HG03095 (cell line): ENCODE data around the gene OR1D2.
A peak's percentile ranks its signal among the peaks of the same experiment; 100 is the strongest.
"Not testable (repeated sequence)": the region's sequence is repeated elsewhere in the genome, so short reads cannot be mapped to it uniquely, and the experiment has no call there.

Experiments used
- ATAC-seq: cut with Tn5 transposase; IDR thresholded peaks from one replicate; pipeline ENCODE4 v1.9.1; 2021; ENCODE audit warnings: moderate library complexity; ENCODE audit not compliant: unreplicated experiment

Gene OR1D2, protein sequence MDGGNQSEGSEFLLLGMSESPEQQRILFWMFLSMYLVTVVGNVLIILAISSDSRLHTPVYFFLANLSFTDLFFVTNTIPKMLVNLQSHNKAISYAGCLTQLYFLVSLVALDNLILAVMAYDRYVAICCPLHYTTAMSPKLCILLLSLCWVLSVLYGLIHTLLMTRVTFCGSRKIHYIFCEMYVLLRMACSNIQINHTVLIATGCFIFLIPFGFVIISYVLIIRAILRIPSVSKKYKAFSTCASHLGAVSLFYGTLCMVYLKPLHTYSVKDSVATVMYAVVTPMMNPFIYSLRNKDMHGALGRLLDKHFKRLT

DNA sequence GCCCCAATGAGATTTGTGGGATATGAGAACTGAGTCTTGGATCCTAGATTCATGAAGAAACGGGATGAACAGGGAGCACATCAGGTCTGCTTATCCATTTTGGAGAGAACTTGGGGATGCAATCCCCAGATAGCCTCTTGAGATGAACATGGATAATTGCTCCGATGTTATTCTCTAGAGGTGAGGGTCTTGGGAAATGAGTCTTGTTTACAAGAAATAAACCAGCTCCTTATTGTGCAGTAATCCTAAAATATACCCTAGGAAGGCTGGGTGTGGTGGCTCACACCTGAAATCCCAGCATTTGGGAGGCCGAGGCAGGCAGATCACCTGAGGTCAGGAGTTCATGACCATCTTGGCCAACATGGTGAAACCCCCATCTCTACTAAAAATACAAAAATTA, at the start of gene OR1D2:
Gene OR1D2, minus strand, starts transcription at position 101 of the 400 bp plus-strand sequence. CDS start 11,426 bp downstream, outside the sequence.
- ATAC-seq = no peak

DNA sequence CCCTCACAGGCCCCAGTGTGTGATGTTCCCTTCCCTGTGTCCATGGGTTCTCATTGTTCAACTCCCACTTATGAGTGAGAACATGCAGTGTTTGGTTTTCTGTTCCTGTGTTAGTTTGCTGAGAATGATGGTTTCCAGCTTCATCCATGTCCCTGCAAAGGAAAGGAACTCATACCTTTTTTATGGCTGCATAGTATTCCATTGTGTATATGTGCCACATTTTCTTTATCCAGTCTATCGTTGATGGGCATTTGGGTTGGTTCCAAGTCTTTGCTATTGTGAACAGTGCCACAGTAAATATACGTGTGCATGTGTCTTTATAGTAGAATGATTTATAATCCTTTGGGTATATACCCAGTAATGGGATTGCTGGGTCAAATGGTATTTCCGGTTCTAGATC, 33.3 kb upstream of the OR1D2 start:
- ATAC-seq = not testable (repeated sequence)

DNA sequence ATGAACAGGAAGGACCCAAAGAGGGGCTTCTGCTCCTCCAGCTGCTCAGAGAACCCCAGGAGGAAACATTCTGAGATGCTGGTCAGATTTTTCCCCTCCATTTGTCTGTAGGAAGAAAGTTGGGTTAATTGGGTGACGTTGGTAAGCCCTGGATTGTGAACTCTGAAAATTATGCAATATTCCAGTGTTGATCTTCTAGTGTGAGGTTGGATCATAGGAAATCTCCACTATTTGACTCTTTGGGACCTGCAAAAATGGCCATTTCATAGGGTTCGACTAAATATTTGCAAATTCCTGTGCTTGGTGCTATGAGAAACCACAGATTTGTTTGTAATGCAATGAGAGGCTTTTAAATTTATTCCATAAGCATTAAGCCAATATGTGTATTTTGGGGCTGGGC, 23.2 kb upstream of the OR1D2 start, which contains the start of gene OR1G1:
Gene OR1G1, minus strand, starts transcription at position 101 of the 400 bp plus-strand sequence. Its CDS starts 0 bp downstream, at position 101.
- no peak for ATAC-seq

DNA sequence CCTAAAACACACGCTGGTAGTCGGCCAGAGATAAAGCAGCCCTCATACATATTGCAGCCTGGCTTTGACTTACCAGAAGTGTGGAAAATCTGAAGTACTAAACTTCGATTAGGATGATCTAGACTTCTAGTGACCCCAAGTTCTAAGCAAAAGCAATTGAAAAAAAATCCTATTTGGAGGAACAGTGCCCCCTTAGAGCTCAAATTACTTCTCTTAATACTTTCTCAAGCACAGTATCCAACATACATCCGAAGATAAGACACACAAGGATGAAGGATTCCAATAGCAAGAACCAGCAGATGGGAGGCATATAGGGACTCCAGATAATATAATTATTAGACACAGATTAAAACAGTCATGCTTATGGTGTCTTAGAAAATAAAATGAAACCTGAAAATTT, 30.4 kb downstream of the OR1D2 start:
- not testable (repeated sequence) for ATAC-seq

DNA sequence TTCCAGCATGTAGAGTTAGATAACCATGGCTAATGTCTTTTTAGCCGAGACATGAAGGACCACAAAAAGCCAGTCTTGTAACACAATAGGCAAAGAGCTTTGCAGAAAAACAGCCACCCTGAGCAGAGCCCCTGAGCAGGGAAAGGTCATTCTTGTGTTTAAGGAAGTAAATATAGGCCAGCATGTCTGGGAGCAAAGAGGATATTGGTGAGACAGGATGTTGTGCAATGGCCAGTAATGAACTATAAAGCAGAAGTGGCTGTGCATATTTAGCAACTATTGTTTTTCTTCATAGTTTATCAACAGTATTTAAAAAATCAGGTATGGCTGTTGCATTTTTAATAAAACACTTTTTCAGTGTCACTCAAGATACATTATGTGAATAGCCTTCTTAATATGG, 39.0 kb downstream of the OR1D2 start:
- ATAC-seq = not testable (repeated sequence)

DNA sequence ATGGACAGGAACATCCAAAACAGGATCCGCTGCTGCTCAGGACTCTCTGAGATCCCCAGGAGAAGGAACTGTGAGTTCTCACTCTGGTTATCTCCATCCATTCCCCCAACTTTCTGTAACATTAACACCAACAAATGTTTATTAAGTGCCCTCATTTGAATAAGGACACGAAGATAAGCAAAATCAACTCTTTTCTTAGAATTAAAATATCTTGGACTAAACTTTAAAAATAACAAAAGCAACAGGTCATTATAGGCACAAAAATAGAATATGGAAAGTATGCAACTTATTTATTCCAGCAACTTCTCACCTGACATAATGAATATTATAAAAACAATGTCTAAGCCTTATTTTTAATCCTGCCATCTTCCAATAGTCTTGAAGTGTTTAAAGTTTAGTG, 40.7 kb downstream of the OR1D2 start, which contains the start of gene OR1D5:
Gene OR1D5, minus strand, starts transcription at position 101 of the 400 bp plus-strand sequence. Its CDS starts 0 bp downstream, at position 101.
- not testable (repeated sequence) for ATAC-seq

DNA sequence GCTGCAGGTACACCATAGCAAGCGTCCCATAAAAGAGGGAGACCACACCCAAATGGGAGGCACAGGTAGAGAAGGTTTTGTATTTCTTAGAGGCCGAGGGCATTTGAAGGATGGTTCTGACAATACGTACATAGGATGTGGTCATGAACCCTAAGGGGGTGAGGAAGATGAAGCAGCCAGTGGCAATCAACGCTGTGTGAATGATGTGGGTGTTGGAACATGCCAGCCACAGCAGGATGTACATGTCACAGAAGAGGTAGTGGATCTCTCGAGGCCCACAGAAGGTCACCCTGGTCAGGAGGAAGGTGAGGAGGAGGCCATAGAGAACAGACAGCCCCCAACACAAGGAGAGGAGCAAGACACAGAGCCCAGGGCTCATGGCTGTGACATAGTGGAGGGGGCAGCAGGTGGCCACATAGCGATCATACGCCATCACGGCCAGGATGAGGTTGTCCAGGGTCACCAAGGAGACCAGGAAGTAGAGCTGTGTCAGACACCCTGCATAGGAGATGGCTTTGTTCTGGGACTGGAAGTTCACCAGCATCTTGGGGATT, 41.3 kb downstream of the OR1D2 start:
- ATAC-seq = not testable (repeated sequence)

DNA sequence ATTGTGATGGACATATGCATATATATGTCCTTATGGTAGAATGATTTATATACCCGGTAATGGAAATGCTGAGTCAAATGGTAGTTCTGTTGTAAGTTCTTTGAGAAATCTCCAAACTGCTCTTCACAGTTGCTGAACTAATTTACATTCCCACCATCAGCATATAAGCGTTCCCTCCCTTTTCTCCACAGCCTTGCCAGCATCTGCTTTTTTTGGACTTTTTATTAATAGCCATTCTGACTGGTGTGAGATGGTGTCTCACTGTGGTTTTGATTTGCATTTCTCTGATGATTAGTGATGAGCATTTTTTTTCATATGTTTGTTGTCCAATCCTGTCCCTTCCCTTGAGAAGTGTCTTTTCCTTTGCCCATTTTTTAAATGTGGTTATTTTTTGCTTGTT, 49.4 kb downstream of the OR1D2 start:
- ATAC-seq = not testable (repeated sequence)

DNA sequence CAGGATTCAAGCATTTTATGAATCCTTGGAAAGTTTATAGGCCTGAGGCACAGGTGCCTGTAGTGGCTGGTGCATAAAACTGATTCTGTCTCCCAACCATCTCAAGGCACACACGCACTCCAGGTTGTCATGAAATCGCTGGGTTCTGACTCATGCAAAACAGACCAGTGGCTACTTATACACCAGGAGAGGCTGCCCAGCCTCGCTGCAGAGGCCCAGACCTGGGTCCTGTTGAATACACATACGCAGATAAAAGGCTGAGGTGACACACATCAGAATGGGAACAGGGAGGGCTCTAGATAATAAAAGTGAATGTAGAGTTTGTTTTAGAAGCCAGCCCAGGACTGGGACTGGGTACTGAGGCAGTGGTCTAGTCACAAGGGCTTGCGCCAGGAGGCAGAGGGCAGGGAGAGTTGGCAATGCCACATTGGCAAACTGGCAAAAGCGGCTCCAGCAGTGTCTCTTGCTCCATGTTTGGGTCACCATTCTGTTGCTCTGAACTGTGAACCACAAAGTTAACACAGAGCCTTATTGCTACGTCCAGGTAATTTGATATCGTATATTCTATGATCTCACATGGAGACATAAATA, 54.4 kb downstream of the OR1D2 start:
- ATAC-seq = no peak

DNA sequence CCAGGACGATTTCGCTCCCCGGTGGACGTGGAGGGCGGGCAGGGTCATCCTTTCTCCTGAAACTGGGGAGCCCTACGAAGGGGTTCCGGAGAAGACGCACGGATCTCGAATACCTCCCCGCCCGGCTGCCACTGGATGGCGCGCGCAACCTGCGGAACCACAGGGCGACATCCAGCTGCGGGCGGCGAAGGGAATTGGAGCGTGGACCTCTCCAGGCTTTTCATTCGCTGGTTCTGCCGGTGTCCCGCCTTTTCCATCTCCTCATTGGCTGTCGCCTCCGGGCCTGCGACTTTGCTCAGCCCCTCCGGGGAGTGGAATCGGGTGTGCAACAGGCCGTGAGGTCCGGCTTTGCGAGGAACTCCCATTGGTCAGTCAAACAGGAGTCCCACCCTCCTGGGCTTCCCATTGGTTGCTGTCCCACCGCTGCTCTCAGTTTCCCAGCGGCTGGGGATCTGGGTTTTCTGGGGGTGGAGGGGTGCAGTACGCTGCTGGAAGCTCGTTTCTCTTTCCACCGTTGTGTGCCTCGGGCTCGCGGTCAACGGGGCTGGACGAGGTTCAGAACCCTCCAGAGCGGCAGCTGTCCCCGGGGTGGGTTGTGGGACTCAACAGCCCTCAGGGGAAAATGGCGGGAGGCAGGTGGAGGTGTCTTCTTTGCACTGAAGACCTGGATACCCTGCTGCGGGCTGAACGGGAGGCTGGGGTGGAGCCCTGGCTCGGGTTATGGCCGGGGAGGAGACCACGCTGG, 55.3 kb downstream of the OR1D2 start:
- peak; percentile 75 for ATAC-seq

DNA sequence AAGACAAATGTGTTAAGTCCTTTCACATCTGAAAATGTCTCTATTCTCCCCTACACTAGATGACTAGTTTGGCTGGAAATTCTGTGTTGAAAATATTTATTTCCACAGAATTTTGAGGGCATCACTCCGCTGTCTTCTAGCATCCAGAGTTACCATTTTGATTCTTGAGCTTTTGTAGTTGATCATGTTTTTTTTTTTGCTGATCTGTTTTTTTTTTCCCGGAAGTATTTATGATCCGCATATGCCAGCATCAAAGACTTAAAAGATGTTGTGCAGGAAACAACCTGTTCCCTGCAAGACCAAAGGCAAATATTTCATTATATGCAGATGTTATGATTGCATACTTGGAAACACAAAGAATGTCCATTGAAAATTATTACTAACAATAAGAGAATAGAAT, 57.5 kb downstream of the OR1D2 start:
- no peak for ATAC-seq

DNA sequence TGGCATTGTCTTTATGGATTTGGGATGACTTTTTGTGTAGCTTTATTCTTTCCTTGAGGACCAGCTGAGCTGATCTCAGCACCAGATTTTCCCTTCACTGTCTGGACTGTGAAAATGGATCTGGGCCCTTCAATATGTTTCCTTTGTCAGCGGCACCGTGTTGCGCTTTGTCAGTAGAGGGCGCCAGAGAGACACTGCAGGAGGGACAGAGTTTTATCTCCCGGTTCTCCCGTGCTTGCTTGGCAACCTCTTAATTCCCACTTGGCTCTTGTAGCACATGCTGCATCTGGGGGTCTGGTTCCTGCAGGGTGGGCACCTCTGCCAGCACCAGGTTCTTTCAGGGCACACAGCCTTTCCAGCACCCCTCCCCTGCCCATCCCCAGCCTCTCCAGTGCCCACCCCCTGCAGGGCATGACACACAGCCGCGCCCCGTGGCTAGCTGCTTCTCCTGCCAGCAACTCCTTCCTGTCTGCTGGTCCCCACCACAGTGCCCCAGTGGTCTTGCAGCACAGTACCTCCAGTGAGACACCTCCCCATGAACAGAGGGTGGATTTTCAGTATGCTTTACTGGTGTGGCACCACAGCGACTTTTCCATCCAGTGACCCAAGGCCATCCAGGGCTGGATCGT, 60.4 kb downstream of the OR1D2 start:
- no peak for ATAC-seq

DNA sequence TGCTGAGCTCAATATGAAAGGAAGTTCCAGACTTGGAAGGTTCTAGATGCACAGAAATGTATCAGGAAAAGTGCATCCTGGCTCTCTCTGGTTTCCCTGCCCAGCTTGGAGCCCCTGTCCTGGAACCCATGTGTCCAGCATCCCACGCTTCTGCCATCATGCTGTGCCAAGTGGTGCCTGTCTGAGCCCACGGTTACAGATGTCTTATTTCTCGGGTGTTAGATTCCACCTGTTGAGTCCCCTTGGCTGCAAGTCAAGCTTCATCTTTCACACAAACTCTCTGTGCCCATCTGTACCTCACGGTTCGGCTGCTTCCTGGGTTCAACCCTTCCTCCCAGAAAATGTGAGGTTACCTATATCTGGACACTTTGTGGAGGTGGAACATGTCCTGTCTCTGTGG, 63.3 kb downstream of the OR1D2 start:
- ATAC-seq = no peak

DNA sequence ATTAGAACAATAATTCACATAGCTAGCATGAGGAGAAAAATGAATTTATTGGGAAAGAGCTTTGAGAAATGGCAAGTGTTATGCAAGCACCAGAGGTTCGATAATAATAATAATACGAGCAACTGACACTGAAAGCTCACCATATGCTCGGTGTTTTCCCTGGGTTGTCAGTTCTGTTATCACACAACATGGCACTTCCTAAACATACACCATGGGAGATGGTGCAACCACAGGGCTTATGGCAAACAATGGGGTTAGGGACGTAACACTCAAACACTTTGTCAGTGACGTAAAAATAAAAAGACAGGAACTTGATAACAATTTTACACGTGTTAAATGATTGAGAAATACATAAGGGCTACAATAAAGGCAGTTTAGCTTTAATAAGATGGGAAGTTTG, 64.5 kb downstream of the OR1D2 start:
- no peak for ATAC-seq

DNA sequence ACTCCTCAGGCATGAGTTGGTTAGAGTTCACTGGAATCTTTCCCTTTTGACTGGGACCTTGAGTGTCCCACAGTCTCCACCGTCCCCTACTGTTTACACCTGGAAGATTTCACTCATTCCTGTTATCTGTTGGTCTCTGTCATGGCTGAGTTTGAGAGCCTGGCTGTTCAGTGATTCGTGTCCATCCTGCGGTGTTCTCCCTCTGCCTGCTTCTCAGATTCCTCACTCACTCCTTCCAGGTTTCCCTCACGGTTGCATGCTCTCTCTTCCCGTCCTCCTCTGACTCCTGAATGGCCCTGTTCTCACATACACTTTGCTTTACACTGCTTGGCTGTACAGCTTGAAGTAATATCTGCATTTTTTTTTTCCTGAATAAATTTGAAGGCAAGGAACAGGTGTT, 65.3 kb downstream of the OR1D2 start:
- ATAC-seq = no peak
